GOT3 (cell line): ENCODE results near the gene POLA1.

Experiments
- DNase-seq: peaks from one replicate; lab custom pipeline; 2025; ENCODE audit warnings: mixed read lengths; lab: John Stamatoyannopoulos, UW

Gene POLA1

GRCh38 chrX:24969812-24970211 is 276.1 kb downstream of the POLA1 start:
- DNase-seq, result no peak

GRCh38 chrX:24979081-24979480 is 285.4 kb downstream of the POLA1 start:
- DNase-seq, result no peak

- no peak for DNase-seq
These were observed 287.3 kb downstream of the POLA1 start for GRCh38 chrX:24981030-24981429.

- no peak for DNase-seq
These were observed 288.7 kb downstream of the POLA1 start for GRCh38 chrX:24982306-24982965.

GRCh38 chrX:24983931-24984330 is 290.2 kb downstream of the POLA1 start:
- no peak for DNase-seq

- no peak for DNase-seq
These were observed 291.4 kb downstream of the POLA1 start for GRCh38 chrX:24985120-24985519.

- DNase-seq, result no peak
These were observed 294.0 kb downstream of the POLA1 start for GRCh38 chrX:24987731-24988130.

- DNase-seq, result no peak
These were observed 294.6 kb downstream of the POLA1 start for GRCh38 chrX:24988314-24988713.

- DNase-seq, result no peak
These were observed 296.8 kb downstream of the POLA1 start for GRCh38 chrX:24990535-24990934.

GRCh38 chrX:24993879-24994278 is 300.2 kb downstream of the POLA1 start:
- no peak for DNase-seq

- DNase-seq, result no peak
These were observed 302.5 kb downstream of the POLA1 start for GRCh38 chrX:24996096-24996709.

- DNase-seq, result no peak
These were observed 305.8 kb downstream of the POLA1 start for GRCh38 chrX:24999511-24999910.

GRCh38 chrX:25001808-25002660 is 308.3 kb downstream of the POLA1 start:
- DNase-seq, result no peak

GRCh38 chrX:25002661-25003020 is 308.9 kb downstream of the POLA1 start:
- DNase-seq, result no peak

GRCh38 chrX:25003066-25003849 is 309.5 kb downstream of the POLA1 start:
- no peak for DNase-seq

GRCh38 chrX:25004040-25004439 is 310.3 kb downstream of the POLA1 start:
- DNase-seq, result no peak

GRCh38 chrX:25004485-25005032 is 310.8 kb downstream of the POLA1 start:
- no peak for DNase-seq

GRCh38 chrX:25005034-25005381 is 311.3 kb downstream of the POLA1 start:
- no peak for DNase-seq

GRCh38 chrX:25005382-25006185 is 311.9 kb downstream of the POLA1 start:
- DNase-seq, result no peak

- no peak for DNase-seq
These were observed 312.9 kb downstream of the POLA1 start for GRCh38 chrX:25006586-25007058.
